A673 (cell line): Measurements from ENCODE around the gene CSNK1G2.

Experiments
- EZH2 ChIP-seq: fragments of 200-600 bp; sonication (generic); IDR thresholded peaks from 2 replicates; pipeline ENCODE4 v1.6.1; 2017; ENCODE audit warnings: borderline replicate concordance, low read depth, mild to moderate bottlenecking, mixed read lengths, antibody characterized with exemption, low read length; ENCODE audit not compliant: poor library complexity, severe bottlenecking
- TF ChIP-seq, protein P1 (sequence below): fragments of 300-800, 200-600 bp; sonication (generic); conservative IDR thresholded peaks from 2 replicates; pipeline ENCODE4 v1.5.1; 2017; ENCODE audit warnings: low read depth, mild to moderate bottlenecking, antibody characterized with exemption, low read length, moderate library complexity, mixed read lengths

- TF ChIP-seq, protein P1, sequence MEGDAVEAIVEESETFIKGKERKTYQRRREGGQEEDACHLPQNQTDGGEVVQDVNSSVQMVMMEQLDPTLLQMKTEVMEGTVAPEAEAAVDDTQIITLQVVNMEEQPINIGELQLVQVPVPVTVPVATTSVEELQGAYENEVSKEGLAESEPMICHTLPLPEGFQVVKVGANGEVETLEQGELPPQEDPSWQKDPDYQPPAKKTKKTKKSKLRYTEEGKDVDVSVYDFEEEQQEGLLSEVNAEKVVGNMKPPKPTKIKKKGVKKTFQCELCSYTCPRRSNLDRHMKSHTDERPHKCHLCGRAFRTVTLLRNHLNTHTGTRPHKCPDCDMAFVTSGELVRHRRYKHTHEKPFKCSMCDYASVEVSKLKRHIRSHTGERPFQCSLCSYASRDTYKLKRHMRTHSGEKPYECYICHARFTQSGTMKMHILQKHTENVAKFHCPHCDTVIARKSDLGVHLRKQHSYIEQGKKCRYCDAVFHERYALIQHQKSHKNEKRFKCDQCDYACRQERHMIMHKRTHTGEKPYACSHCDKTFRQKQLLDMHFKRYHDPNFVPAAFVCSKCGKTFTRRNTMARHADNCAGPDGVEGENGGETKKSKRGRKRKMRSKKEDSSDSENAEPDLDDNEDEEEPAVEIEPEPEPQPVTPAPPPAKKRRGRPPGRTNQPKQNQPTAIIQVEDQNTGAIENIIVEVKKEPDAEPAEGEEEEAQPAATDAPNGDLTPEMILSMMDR = no peak
- no peak for TF ChIP-seq EZH2
Measured at GRCh38 chr19:1947651-1948209, 6.8 kb downstream of the CSNK1G2 start.
